ENCODE results near the gene GPR142.

GRCh38 chr17:74360899-74361229 is 6.4 kb upstream of the GPR142 start:
- TF ChIP-seq EZH2 (IDR thresholded peaks at IDR 0.05; ENCODE audit: insufficient read depth, poor library complexity, severe bottlenecking) (no peak), EZH2phosphoT487 (IDR thresholded peaks at IDR 0.05; ENCODE audit: insufficient read depth, low read depth) (no peak)
